ENCODE data around the gene BTBD8.

The BTBD8 gene

DNA sequence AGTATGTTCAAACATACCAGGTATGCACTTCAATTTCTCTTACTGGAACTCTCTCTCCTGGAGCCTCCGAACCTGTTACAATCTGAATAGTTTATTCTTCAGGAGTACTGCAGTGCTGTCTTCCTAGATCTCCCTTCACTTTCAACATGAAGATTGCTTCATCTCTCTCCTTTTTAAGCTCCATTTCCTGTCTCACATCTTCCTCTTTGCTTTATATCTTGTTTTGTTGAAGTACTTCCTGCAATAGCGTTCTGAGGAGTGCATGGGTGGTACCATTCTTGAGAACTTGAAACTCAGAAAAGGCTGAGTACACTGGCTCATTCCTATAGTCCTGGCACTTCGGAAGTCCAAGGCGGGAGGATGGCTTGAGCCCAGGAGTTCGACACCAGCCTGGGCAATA, 121.8 kb downstream of the BTBD8 start:
- DNase-seq: no peak

DNA sequence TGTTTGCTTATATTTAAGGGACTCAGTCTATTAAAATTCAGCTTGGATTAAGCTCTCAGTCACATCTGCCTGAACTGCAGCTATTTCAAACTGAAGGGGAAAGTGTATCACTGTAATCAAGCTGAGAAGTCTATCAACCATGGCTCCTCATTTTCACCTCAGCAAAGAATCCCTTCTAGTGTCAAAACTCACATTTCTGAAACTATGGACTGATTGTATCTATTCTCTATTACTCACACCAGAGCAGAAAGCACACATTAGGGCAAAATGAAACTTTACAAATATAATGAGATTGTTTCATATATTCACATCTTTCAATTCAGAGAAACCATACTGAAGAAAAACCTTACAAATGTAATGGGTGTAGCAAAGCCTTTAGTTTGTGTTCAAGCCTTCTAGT, 123.0 kb downstream of the BTBD8 start:
- DNase-seq: no peak

DNA sequence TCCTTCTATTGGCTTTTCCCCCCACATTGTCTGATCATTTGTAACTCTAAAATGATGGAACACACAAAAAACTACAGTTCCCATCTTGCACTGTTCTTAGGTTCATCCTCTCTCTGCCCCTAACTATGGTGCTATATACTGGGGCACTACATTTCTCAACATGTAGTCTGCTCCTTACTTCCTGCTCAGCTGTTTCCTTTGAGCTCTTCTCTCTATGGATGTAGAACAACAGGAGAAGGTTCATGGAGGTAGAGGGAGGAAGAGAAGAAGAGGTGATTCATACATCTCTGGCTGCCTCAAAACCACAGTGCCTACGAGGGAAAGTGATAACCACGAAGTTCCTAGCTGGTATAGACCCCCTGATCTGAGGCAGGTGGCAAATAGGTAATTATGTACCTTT, 130.6 kb downstream of the BTBD8 start:
- no peak for DNase-seq

DNA sequence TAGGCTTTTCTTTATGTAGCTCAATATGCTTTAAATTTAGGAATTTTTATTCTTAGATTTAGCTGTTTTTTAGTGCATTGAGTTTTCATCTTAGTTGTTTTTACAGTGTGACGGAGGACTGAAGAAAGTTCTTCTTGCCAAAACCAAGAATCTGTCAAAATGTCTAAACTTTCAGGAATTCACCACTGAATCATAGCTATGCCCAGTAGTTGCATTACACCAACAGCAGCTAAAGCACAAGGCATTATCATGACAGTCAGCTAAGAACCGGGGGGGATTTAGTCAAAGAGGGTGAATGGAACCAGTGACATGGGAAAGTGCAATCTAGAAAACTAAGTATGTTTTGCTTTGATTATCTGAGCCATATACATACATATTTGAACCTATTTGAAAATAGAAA, 131.0 kb downstream of the BTBD8 start:
- DNase-seq: no peak

GRCh38 chr1:92217721-92218120, 137.6 kb downstream of the BTBD8 start, which contains the start of gene C1orf146:
Gene C1orf146 (plus strand): TSS chr1:92217915. CDS start chr1:92231421, 13,506 bp downstream.
- no peak for DNase-seq

DNA sequence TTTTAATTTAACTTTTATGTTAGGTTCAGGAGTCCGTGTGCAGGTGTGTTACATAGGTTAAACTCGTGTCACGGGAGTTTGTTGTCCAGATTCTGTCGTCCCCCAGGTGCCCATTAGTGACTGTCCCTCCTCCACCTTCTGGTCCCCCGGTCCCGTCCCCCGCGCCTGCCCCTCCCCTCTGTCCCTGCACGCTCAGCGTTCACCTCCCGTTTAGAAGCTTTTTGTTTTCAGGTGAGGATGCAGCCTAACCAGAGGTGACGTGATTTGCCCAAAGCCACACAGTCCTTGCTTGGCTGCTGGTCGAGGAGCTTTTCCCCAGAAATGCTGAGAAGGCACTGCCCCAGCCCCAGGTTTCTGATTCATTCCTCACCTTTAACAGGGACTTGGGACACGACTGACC, 138.4 kb downstream of the BTBD8 start:
- DNase-seq: no peak

DNA sequence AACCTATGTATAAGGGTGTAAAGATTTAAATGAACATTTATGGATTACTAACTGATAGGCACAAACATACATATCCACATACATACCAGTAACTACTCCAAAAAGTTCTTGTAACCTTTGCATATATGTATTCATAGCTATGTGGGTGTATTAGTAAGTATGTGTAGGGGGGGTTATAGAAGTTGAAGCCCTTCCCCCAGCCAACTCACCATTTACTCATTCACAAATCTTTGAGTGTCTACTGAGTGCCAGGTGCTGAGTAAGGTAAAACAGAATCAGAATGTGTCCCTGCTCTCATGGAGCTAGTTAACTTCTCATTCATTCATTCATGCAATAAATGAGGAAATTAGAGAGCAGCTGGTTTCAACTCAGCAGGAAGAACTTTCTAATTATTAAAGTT, 138.9 kb downstream of the BTBD8 start:
- no peak for DNase-seq

DNA sequence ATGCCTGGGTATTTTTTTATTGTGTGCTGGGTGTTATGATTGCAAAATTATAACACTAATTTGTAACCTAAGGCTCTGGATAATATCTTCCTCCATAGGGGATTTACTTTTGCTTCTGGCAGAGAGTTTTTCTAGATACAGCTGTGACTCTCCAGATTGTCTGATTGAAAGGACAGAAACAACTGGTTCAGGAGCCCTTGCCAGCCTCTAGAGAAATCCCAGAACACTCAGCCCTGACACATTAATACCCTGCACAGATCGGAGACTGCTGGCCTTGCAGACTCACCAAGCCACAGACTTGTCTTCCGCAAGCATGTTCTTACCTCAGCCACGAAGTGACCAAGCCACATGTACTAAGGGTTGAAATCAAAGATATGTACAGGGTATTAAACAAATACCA, 148.3 kb downstream of the BTBD8 start:
- no peak for DNase-seq

GRCh38 chr1:92230736-92231135, 150.6 kb downstream of the BTBD8 start:
- no peak for DNase-seq
